A673 (cell line): ENCODE results near the gene TRAF3IP1. TPM values are rescaled to one million over a fixed set of nuclear protein-coding genes. Genes with fewer than 3 reads are reported as not detected.

ENCODE experiments used
- BruUV-seq: library from RNA; stranded (reverse); fragments of 400-500 nt; replicated peaks from 2 replicates; lab custom pipeline; 2021; lab: Mats Ljungman, UMichigan
- CTCF ChIA-PET: fragments of 300-600 bp; sonication (Branson Sonifier 250); formaldehyde crosslinking; loops from one replicate; lab custom pipeline; 2022; ENCODE audit warnings: antibody characterized with exemption; lab: Charles Lee
- POLR2A ChIA-PET: fragments of 300-600 bp; sonication (Branson Sonifier 250); formaldehyde crosslinking; loops from one replicate; lab custom pipeline; 2022; ENCODE audit warnings: antibody characterized with exemption; ENCODE audit not compliant: low non-redundant PET; lab: Charles Lee
- DNase-seq: peaks from one replicate; pipeline ENCODE4 v3.0.0-alpha.2; 2015; ENCODE audit warnings: low spot score
- H3K27ac ChIP-seq: fragments of 200-600 bp; sonication (generic); 2 replicates; pipeline ENCODE4 v1.5.1; 2016; ENCODE audit warnings: mixed run types, low read depth, mild to moderate bottlenecking, mixed read lengths, antibody characterized with exemption, low read length; ENCODE audit not compliant: poor library complexity, severe bottlenecking
- H3K27me3 ChIP-seq: fragments of 200-600 bp; sonication (generic); replicated peaks from 2 replicates; pipeline ENCODE4 v1.6.1; 2017; ENCODE audit warnings: mixed run types, low read depth, mild to moderate bottlenecking, mixed read lengths, antibody characterized with exemption, low read length; ENCODE audit not compliant: insufficient read depth, poor library complexity
- H3K36me3 ChIP-seq: fragments of 200-600 bp; sonication (generic); 2 replicates; pipeline ENCODE4 v1.6.1; 2016; ENCODE audit warnings: mixed run types, mild to moderate bottlenecking, mixed read lengths, antibody characterized with exemption, low read length; ENCODE audit not compliant: insufficient read depth, poor library complexity, severe bottlenecking
- H3K4me1 ChIP-seq: fragments of 200-600 bp; sonication (generic); 2 replicates; pipeline ENCODE4 v1.6.1; 2017; ENCODE audit warnings: mixed run types, mild to moderate bottlenecking, mixed read lengths, antibody characterized with exemption, low read length; ENCODE audit not compliant: insufficient read depth, poor library complexity, severe bottlenecking
- H3K4me3 ChIP-seq: fragments of 200-600 bp; sonication (generic); 2 replicates; pipeline ENCODE4 v1.5.1; 2016; ENCODE audit warnings: low read depth, mixed run types, mild to moderate bottlenecking, mixed read lengths, low read length; ENCODE audit not compliant: poor library complexity, severe bottlenecking
- H3K9me3 ChIP-seq: fragments of 200-600 bp; sonication (generic); 2 replicates; pipeline ENCODE4 v1.6.1; 2016; ENCODE audit warnings: mixed run types, low read depth, mild to moderate bottlenecking, mixed read lengths, antibody characterized with exemption, low read length; ENCODE audit not compliant: poor library complexity, severe bottlenecking
- EZH2 ChIP-seq: fragments of 200-600 bp; sonication (generic); IDR thresholded peaks from 2 replicates; pipeline ENCODE4 v1.6.1; 2017; ENCODE audit warnings: borderline replicate concordance, low read depth, mild to moderate bottlenecking, mixed read lengths, antibody characterized with exemption, low read length; ENCODE audit not compliant: poor library complexity, severe bottlenecking
- intact Hi-C: fragments of 100-400 bp; cut with micrococcal nuclease; formaldehyde crosslinking; loops from one replicate; pipeline ENCODE4 v1.10.0; 2022; ENCODE audit not compliant: unreplicated experiment
- total RNA-seq: library from RNA; stranded (reverse); gene quantifications from 2 replicates; pipeline ENCODE4 v1.2.3, GENCODE V29; 2021
- TF ChIP-seq, protein P1 (sequence below): fragments of 300-800, 200-600 bp; sonication (generic); conservative IDR thresholded peaks from 2 replicates; pipeline ENCODE4 v1.5.1; 2017; ENCODE audit warnings: low read depth, mild to moderate bottlenecking, antibody characterized with exemption, low read length, moderate library complexity, mixed read lengths

Gene TRAF3IP1
- total RNA-seq, 1 experiment from 2014 or later: 23.0 TPM

DNA sequence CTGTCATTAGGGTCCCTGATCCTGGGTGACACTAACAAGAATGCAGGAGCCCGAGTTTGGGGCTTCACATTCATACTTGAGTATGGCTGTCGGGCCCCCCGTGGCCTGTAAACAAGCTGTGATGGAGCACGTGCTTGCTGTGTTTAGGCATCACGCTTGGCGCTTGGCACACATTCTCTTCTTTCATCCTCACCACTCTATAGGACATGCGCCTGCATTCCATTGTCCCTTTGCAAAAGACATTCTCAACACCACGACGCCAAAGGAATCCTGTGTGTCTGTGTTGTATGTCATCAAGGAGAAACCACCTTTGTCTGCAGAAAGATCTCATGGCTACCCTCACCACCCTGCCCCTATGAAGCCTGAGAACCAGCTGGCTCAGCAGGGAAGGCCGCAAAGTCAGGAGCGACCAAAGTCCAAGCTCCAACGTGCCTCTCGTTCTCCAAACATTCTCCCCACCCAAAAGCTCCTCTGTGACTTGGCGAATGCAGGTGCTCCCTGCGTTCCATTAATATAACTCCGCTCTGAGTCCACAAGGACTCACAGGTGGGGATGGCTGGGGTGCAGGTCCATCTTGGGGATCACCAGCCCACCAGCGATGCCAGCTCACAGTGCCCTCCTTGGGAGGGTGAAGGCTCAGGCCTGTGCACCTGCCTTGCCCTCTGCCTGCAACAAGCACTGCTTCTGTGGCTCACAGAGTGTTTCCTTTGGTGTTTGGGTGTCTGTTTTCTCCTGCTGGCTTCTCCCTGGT is 25.8 kb upstream of the TRAF3IP1 start:
- H3K9me3 ChIP-seq: no peaks in the 10 kb centered on the region
- H3K36me3 ChIP-seq: no peaks in the 10 kb centered on the region
- H3K27ac ChIP-seq: no peak overlapping the region
- no TSS peak for BruUV-seq
- POLR2A ChIA-PET: no interaction called here
- DNase-seq: no peak
- TF ChIP-seq, protein P1, sequence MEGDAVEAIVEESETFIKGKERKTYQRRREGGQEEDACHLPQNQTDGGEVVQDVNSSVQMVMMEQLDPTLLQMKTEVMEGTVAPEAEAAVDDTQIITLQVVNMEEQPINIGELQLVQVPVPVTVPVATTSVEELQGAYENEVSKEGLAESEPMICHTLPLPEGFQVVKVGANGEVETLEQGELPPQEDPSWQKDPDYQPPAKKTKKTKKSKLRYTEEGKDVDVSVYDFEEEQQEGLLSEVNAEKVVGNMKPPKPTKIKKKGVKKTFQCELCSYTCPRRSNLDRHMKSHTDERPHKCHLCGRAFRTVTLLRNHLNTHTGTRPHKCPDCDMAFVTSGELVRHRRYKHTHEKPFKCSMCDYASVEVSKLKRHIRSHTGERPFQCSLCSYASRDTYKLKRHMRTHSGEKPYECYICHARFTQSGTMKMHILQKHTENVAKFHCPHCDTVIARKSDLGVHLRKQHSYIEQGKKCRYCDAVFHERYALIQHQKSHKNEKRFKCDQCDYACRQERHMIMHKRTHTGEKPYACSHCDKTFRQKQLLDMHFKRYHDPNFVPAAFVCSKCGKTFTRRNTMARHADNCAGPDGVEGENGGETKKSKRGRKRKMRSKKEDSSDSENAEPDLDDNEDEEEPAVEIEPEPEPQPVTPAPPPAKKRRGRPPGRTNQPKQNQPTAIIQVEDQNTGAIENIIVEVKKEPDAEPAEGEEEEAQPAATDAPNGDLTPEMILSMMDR: no peak
- TF ChIP-seq EZH2: no peak
- peaks cover under 1% of the 10 kb centered on the region for H3K4me1 ChIP-seq
- intact Hi-C loops: no loop called here
- CTCF ChIA-PET: interaction anchor here (0.6 kb wide), 1 partner anchor 782 kb away, joined by 3 read pairs; no protein-coding TSS in a partner anchor
- H3K4me3 ChIP-seq: no peak overlapping the region
- no peaks in the 10 kb centered on the region for H3K27me3 ChIP-seq

DNA sequence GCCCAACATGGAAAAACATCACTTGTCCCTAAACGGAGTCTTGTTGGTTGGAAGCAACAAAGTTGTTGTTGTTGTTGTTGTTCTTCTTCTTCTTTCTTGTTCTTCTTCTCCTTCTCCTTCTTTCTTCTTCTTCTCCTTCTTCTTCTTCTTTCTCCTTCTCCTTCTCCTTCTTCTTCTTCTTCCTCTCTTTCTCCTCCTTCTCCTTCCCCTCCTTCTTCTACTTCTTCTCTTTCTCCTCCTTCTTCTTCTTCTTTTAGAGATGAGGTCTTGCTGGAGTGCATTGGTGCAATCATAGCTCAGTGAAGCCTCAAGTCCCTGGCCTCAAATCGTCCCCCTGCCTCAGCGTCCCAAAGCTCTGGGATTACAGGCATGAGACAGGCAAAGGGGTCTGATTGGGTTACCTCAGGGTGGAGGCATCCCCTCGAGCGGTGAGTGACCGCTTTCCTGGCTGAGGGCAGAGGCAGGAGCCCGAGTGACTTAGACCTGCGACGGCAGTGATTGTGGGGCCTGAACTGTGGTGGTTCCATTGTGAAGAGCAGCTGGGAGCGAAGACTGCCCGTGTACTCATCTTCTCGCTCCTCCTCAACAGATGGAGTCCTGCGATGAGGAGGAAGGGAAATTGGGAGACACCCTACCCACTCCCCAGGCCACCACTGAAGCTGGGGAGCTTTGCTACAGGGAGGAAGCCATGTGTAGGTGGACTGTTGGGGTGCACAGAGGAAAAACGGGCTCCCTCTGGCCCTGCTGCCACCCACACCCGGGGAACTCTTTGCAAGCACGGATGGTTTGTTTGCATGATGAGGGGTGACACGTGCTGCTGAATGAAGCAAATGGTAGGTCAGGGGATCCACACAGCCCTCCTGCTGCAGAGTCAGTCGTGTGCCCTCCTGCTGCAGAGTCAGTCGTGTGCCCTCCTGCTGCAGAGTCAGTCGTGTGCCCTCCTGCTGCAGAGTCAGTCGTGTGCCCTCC is 24.9 kb upstream of the TRAF3IP1 start:
- Histone ChIP-seq H3K27me3 (no peaks in the 10 kb centered on the region), H3K27ac (no peak overlapping the region), H3K36me3 (no peaks in the 10 kb centered on the region), H3K4me3 (no peak overlapping the region), H3K9me3 (no peaks in the 10 kb centered on the region), H3K4me1 (no peaks in the 10 kb centered on the region)
- POLR2A ChIA-PET: no interaction called here
- DNase-seq: no peak
- TF ChIP-seq, protein P1: no peak
- no peak for TF ChIP-seq EZH2
- intact Hi-C loops: no loop called here
- no TSS peak for BruUV-seq
- CTCF ChIA-PET: no interaction called here

DNA sequence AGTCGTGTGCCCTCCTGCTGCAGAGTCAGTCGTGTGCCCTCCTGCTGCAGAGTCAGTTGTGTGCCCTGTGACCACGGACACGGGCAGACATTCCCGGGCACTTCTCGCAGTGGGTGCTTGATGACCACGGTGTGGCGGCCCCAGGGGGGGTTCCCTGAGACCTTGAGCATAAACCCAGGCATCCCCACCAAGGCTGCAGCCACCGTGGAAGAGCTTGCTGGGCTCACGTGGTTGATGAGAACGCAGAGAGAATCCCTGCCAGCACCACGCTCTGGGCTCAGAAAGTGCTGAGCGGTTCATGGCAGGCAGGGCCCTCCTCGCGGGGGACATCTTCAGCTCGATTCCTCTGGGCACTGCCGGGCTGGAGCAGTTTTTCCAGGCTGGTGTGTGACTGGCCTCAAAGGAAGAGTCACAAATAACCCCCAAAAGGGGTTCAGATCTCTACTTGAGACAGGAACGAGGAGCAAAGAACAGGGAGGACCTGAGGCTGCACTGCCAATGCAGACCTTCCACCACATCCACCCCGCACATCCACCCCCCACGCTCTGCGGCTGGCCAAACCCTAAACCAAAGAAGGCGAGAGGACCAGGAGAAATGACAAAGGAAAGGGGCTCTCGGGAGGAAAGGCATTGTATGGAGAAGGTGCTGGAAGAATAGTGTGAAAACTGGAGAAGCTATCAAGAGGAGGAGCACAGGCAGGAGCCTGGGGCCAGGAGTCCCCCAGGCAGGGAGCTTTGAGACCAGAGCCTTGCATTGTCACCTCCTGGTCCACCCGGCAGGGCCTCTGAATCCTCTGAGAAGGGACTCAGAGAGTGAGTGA is 23.5 kb upstream of the TRAF3IP1 start:
- Histone ChIP-seq H3K4me1 (no peaks in the 10 kb centered on the region), H3K27ac (no peak overlapping the region), H3K4me3 (no peak overlapping the region), H3K36me3 (no peaks in the 10 kb centered on the region), H3K27me3 (no peaks in the 10 kb centered on the region), H3K9me3 (no peaks in the 10 kb centered on the region)
- intact Hi-C loops: no loop called here
- POLR2A ChIA-PET: no interaction called here
- no TSS peak for BruUV-seq
- CTCF ChIA-PET: no interaction called here
- TF ChIP-seq, protein P1: no peak
- DNase-seq: no peak
